Measurements from ENCODE around the gene LZTR1.

GRCh38 chr22:20960609-20961008, 21.5 kb upstream of the LZTR1 start:
- TF ChIP-seq EZH2phosphoT487 (IDR thresholded peaks at IDR 0.05; ENCODE audit: low read depth) = no peak
- TF ChIP-seq, protein P1, sequence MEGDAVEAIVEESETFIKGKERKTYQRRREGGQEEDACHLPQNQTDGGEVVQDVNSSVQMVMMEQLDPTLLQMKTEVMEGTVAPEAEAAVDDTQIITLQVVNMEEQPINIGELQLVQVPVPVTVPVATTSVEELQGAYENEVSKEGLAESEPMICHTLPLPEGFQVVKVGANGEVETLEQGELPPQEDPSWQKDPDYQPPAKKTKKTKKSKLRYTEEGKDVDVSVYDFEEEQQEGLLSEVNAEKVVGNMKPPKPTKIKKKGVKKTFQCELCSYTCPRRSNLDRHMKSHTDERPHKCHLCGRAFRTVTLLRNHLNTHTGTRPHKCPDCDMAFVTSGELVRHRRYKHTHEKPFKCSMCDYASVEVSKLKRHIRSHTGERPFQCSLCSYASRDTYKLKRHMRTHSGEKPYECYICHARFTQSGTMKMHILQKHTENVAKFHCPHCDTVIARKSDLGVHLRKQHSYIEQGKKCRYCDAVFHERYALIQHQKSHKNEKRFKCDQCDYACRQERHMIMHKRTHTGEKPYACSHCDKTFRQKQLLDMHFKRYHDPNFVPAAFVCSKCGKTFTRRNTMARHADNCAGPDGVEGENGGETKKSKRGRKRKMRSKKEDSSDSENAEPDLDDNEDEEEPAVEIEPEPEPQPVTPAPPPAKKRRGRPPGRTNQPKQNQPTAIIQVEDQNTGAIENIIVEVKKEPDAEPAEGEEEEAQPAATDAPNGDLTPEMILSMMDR (IDR thresholded peaks at IDR 0.05; ENCODE audit: low read depth, low read length) = no peak
